ENCODE data around the gene TAMM41. TPM values are rescaled to one million over a fixed set of nuclear protein-coding genes. Genes with fewer than 3 reads are reported as not detected.
"Not testable (repeated sequence)": the region's sequence is repeated elsewhere in the genome, so short reads cannot be mapped to it uniquely, and the experiment has no call there.

TAMM41 gene, protein sequence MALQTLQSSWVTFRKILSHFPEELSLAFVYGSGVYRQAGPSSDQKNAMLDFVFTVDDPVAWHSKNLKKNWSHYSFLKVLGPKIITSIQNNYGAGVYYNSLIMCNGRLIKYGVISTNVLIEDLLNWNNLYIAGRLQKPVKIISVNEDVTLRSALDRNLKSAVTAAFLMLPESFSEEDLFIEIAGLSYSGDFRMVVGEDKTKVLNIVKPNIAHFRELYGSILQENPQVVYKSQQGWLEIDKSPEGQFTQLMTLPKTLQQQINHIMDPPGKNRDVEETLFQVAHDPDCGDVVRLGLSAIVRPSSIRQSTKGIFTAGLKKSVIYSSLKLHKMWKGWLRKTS
- 10 to 100 TPM; 24.4 to 58.0 (median 28.6) TPM for total RNA-seq
- 10 to 100 TPM; 24.8 to 39.9 TPM for polyA plus RNA-seq
- total RNA-seq, result 15.2 reads per million, percentile 44 among the genes with 10 or more reads in this experiment

- peak; percentile 100 for ATAC-seq
- peaks cover 5 to 30% (median 18%) of the 10 kb centered on the region in 3 experiments for H3K36me3 ChIP-seq (ENCODE audit: control insufficient read depth in 2 of 3, insufficient read depth in 3 of 3, low read length in 3 of 3)
- peaks cover 23 to 31% of the 10 kb centered on the region in 2 donors for H3K4me1 ChIP-seq (ENCODE audit: control insufficient read depth in 2 of 2, insufficient read depth in 2 of 2, low read length in 2 of 2)
- peak within 1 kb of the TSS; percentile 92 for H3K4me3 ChIP-seq (ENCODE audit: low read length)
- CTCF ChIA-PET, result interaction anchor here (0.6 to 1.6 kb wide), 4 partner anchors 10 to 60 kb away, joined by 3 read pairs; no protein-coding TSS in a partner anchor
- POLR2A ChIA-PET, result interaction anchor here (0.7 to 2.7 kb wide), 7 partner anchors 9 to 638 kb away, joined by 3 to 11 read pairs (median 5); partner anchors contain the start of genes ATG7, TSEN2 and VGLL4
- peak; percentile 68 to 88 (median 85) for DNase-seq
- H3K27me3 ChIP-seq (ENCODE audit: control insufficient read depth in 2 of 2, insufficient read depth in 2 of 2, low read length in 2 of 2), result no peaks in the 10 kb centered on the region
- peaks cover 4 to 18% (median 13%) of the 10 kb centered on the region in 5 donors for H3K36me3 Mint-ChIP-seq
- H3K4me1 Mint-ChIP-seq, result peaks cover 21 to 61% (median 54%) of the 10 kb centered on the region in 7 donors
- H3K27ac Mint-ChIP-seq, result peak within 1 kb of the TSS; percentile 90 to 98 (median 96)
- peaks cover 0 to 12% (median 0%) of the 10 kb centered on the region in 5 donors for H3K27me3 Mint-ChIP-seq
- H3K4me3 Mint-ChIP-seq, result peak within 1 kb of the TSS; percentile 93 to 99 (median 98)
- H3K9me3 ChIP-seq (ENCODE audit: control insufficient read depth in 2 of 3, low read length in 3 of 3), result no peaks in the 10 kb centered on the region
- intact Hi-C loops (cut with micrococcal nuclease), result loop anchor here (1.0 to 10.0 kb wide), 14 partner anchors 14 to 818 kb away; partner anchors contain the start of genes ATG7 (in 2 of the 2), MKRN2 (in 2 of the 2), RAF1 (in 2 of the 2) and TSEN2 (in 1 of the 2)
- peaks cover 0 to 5% (median 0%) of the 10 kb centered on the region in 11 donors for H3K9me3 Mint-ChIP-seq
- H3K27ac ChIP-seq (ENCODE audit: low read depth, low read length), result peak within 1 kb of the TSS; percentile 90
These were observed at the start of gene TAMM41 for GRCh38 chr3:11846281-11847266. TSS of gene TAMM41 (minus strand) at chr3:11846885. CDS start at chr3:11846636, 249 bp downstream.

GRCh38 chr3:11878837-11879236, 32.2 kb upstream of the TAMM41 start:
- Mint-ChIP-seq H3K27me3 (peaks cover 0 to 10% (median 7%) of the 10 kb centered on the region in 5 donors), H3K4me3 (no peak overlapping the region), H3K27ac (no peak overlapping the region), H3K9me3 (no peaks in the 10 kb centered on the region), H3K36me3 (no peaks in the 10 kb centered on the region), H3K4me1 (no peaks in the 10 kb centered on the region)
- no peaks in the 10 kb centered on the region for H3K36me3 ChIP-seq (ENCODE audit: control insufficient read depth in 2 of 3, insufficient read depth in 3 of 3, low read length in 3 of 3)
- no peak for ATAC-seq
- no peak overlapping the region for H3K27ac ChIP-seq (ENCODE audit: low read depth, low read length)
- POLR2A ChIA-PET, result no interaction called here
- H3K4me3 ChIP-seq (ENCODE audit: low read length), result no peak overlapping the region
- CTCF ChIA-PET, result no interaction called here
- H3K27me3 ChIP-seq (ENCODE audit: control insufficient read depth in 2 of 2, insufficient read depth in 2 of 2, low read length in 2 of 2), result no peaks in the 10 kb centered on the region
- DNase-seq, result no peak
- H3K4me1 ChIP-seq (ENCODE audit: control insufficient read depth in 2 of 2, insufficient read depth in 2 of 2, low read length in 2 of 2), result no peaks in the 10 kb centered on the region
- no peaks in the 10 kb centered on the region for H3K9me3 ChIP-seq (ENCODE audit: control insufficient read depth in 2 of 3, low read length in 3 of 3)
- intact Hi-C loops (cut with micrococcal nuclease), result no loop called here

DNA sequence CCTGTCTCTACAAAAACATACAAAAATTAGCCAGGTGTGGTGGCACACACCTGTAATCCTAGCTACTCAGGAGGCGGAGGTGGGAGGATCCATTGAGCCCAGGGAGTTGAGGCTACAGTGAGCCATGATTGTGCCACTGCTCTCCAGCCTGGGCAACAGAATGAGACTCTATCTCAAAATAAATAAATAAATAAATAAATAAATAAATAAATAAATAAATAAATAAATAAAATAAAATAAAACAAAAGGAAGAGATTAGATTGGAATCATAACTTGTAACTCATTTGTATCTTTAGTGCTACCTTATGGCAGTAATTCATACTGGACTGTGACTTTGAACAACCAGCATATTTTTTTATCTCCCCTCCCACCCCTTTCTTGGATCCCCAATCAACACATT, 28.0 kb upstream of the TAMM41 start:
- not testable (repeated sequence) for H3K36me3 Mint-ChIP-seq

GRCh38 chr3:11863739-11864138, 17.1 kb upstream of the TAMM41 start:
- Mint-ChIP-seq H3K9me3 (peaks cover 0 to 23% (median 7%) of the 10 kb centered on the region in 11 donors), H3K27me3 (peaks cover 16 to 35% (median 29%) of the 10 kb centered on the region in 5 donors)
- DNase-seq; CTCF ChIA-PET; H3K27me3 ChIP-seq (ENCODE audit: control insufficient read depth in 2 of 2, insufficient read depth in 2 of 2, low read length in 2 of 2); H3K27ac ChIP-seq (ENCODE audit: low read depth, low read length); ATAC-seq; H3K4me3 ChIP-seq (ENCODE audit: low read length); intact Hi-C loops (cut with micrococcal nuclease); H3K4me3 Mint-ChIP-seq; H3K27ac Mint-ChIP-seq; H3K4me1 ChIP-seq (ENCODE audit: control insufficient read depth in 2 of 2, insufficient read depth in 2 of 2, low read length in 2 of 2); H3K4me1 Mint-ChIP-seq; H3K9me3 ChIP-seq (ENCODE audit: control insufficient read depth in 2 of 3, low read length in 3 of 3); H3K36me3 ChIP-seq (ENCODE audit: control insufficient read depth in 2 of 3, insufficient read depth in 3 of 3, low read length in 3 of 3); H3K36me3 Mint-ChIP-seq; POLR2A ChIA-PET: not testable (repeated sequence)

More for the DNA sequence above, 28.0 kb upstream of the TAMM41 start:
- POLR2A ChIA-PET; DNase-seq; H3K36me3 ChIP-seq (ENCODE audit: control insufficient read depth in 2 of 3, insufficient read depth in 3 of 3, low read length in 3 of 3); ATAC-seq; H3K9me3 ChIP-seq (ENCODE audit: control insufficient read depth in 2 of 3, low read length in 3 of 3); CTCF ChIA-PET; H3K27me3 ChIP-seq (ENCODE audit: control insufficient read depth in 2 of 2, insufficient read depth in 2 of 2, low read length in 2 of 2); H3K27ac Mint-ChIP-seq; H3K9me3 Mint-ChIP-seq; intact Hi-C loops (cut with micrococcal nuclease); H3K4me1 Mint-ChIP-seq; H3K27ac ChIP-seq (ENCODE audit: low read depth, low read length); H3K4me3 Mint-ChIP-seq; H3K4me3 ChIP-seq (ENCODE audit: low read length); H3K4me1 ChIP-seq (ENCODE audit: control insufficient read depth in 2 of 2, insufficient read depth in 2 of 2, low read length in 2 of 2): not testable (repeated sequence)
- H3K27me3 Mint-ChIP-seq, result peaks cover 7 to 22% (median 19%) of the 10 kb centered on the region in 5 donors

DNA sequence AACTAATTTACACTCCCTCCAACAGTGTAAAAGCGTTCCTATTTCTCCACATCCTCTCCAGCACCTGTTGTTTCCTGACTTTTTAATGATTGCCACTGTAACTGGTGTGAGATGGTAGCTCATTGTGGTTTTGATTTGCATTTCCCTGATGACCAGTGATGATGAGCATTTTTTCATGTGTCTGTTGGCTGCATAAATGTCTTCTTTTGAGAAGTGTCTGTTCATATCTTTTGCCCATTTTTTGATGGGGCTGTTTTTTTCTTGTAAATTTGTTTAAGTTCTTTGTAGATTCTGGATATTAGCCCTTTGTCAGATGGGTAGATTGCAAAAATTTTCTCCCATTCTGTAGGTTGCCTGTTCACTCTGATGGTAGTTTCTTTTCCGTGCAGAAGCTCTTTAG, 15.9 kb upstream of the TAMM41 start:
- intact Hi-C loops (cut with micrococcal nuclease); POLR2A ChIA-PET; H3K9me3 ChIP-seq (ENCODE audit: control insufficient read depth in 2 of 3, low read length in 3 of 3); CTCF ChIA-PET; ATAC-seq; H3K36me3 Mint-ChIP-seq; H3K4me3 Mint-ChIP-seq; H3K4me1 Mint-ChIP-seq; H3K27ac Mint-ChIP-seq; H3K4me3 ChIP-seq (ENCODE audit: low read length); H3K36me3 ChIP-seq (ENCODE audit: control insufficient read depth in 2 of 3, insufficient read depth in 3 of 3, low read length in 3 of 3); H3K4me1 ChIP-seq (ENCODE audit: control insufficient read depth in 2 of 2, insufficient read depth in 2 of 2, low read length in 2 of 2); DNase-seq; H3K27me3 ChIP-seq (ENCODE audit: control insufficient read depth in 2 of 2, insufficient read depth in 2 of 2, low read length in 2 of 2); H3K27ac ChIP-seq (ENCODE audit: low read depth, low read length): not testable (repeated sequence)
- Mint-ChIP-seq H3K27me3 (peaks cover 14 to 38% (median 30%) of the 10 kb centered on the region in 5 donors), H3K9me3 (peaks cover 0 to 23% (median 7%) of the 10 kb centered on the region in 11 donors)

- CTCF ChIA-PET; H3K36me3 Mint-ChIP-seq; H3K4me3 Mint-ChIP-seq; H3K27me3 ChIP-seq (ENCODE audit: control insufficient read depth in 2 of 2, insufficient read depth in 2 of 2, low read length in 2 of 2); POLR2A ChIA-PET; H3K4me1 ChIP-seq (ENCODE audit: control insufficient read depth in 2 of 2, insufficient read depth in 2 of 2, low read length in 2 of 2); ATAC-seq; H3K4me1 Mint-ChIP-seq; H3K9me3 ChIP-seq (ENCODE audit: control insufficient read depth in 2 of 3, low read length in 3 of 3); H3K27ac ChIP-seq (ENCODE audit: low read depth, low read length); H3K4me3 ChIP-seq (ENCODE audit: low read length); H3K36me3 ChIP-seq (ENCODE audit: control insufficient read depth in 2 of 3, insufficient read depth in 3 of 3, low read length in 3 of 3); intact Hi-C loops (cut with micrococcal nuclease); H3K27ac Mint-ChIP-seq; DNase-seq: not testable (repeated sequence)
- Mint-ChIP-seq H3K9me3 (peaks cover 0 to 23% (median 8%) of the 10 kb centered on the region in 11 donors), H3K27me3 (peaks cover 14 to 40% (median 30%) of the 10 kb centered on the region in 5 donors)
These were observed 15.5 kb upstream of the TAMM41 start for GRCh38 chr3:11862145-11862544.

All from naive thymus-derived CD4-positive, alpha-beta T cell (primary cell).